ENCODE measurements around the gene LRRN3.
A peak's percentile ranks its signal among the peaks of the same experiment; 100 is the strongest.

Gene LRRN3

DNA sequence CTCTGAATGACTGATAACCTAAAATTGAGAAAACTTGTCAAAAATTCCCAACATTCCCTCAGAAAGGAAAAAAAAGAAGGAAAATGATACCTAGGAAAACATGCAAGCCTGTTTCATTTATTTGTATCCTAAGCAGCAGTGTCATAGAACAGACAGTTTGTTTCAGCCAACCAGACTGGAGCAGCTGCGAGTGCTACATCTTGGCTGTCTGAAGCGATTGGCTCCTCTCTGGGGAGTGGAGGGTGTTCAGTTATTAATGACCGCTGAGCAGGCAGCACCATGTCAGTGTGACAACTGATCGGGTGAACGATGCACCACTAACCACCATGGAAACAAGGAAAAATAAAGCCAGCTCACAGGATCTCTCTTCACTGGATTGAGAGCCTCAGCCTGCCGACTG is at the start of gene LRRN3:
TSS of gene LRRN3 (plus strand) at position 282 of the 400 bp plus-strand sequence. CDS start 31,646 bp downstream, outside the sequence.
- no peaks in the 10 kb centered on the region for H3K27me3 Mint-ChIP-seq (ENCODE audit: low read depth)
- TF ChIP-seq, protein P1, sequence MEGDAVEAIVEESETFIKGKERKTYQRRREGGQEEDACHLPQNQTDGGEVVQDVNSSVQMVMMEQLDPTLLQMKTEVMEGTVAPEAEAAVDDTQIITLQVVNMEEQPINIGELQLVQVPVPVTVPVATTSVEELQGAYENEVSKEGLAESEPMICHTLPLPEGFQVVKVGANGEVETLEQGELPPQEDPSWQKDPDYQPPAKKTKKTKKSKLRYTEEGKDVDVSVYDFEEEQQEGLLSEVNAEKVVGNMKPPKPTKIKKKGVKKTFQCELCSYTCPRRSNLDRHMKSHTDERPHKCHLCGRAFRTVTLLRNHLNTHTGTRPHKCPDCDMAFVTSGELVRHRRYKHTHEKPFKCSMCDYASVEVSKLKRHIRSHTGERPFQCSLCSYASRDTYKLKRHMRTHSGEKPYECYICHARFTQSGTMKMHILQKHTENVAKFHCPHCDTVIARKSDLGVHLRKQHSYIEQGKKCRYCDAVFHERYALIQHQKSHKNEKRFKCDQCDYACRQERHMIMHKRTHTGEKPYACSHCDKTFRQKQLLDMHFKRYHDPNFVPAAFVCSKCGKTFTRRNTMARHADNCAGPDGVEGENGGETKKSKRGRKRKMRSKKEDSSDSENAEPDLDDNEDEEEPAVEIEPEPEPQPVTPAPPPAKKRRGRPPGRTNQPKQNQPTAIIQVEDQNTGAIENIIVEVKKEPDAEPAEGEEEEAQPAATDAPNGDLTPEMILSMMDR (IDR thresholded peaks at IDR 0.05; ENCODE audit: unreplicated experiment in 3 of 3), result no peak
- no peaks in the 10 kb centered on the region for H3K9me3 Mint-ChIP-seq
- H3K27ac Mint-ChIP-seq, result peak within 1 kb of the TSS; percentile 53 to 97 (median 88)
- no peaks in the 10 kb centered on the region for H3K36me3 Mint-ChIP-seq (ENCODE audit: low read depth)
- peaks cover 44% of the 10 kb centered on the region for H3K4me1 Mint-ChIP-seq
- peak within 1 kb of the TSS; percentile 89 to 96 (median 96) for H3K4me3 Mint-ChIP-seq

DNA sequence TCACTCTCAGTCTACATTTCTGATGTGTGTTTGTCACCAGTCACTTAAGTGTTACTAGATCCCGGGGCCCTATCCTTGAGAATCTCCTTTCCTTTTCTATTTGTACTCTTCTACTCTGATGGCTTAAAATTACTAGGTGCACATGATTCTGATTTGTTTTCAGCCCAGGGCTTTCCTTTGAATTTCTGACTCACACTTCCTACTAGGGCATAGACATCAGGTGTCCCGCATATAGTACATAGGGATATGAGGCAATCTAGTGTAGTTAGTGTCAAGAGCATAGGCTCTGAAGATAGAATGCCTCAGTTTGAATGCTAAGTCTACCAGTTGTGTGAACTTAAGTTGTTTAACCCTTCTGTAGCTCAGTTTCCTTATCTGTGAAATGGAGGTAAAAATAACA is 49.4 kb upstream of the LRRN3 start:
- H3K27me3 Mint-ChIP-seq (ENCODE audit: low read depth), result no peaks in the 10 kb centered on the region
- no peak overlapping the region for H3K27ac Mint-ChIP-seq
- H3K9me3 Mint-ChIP-seq, result no peaks in the 10 kb centered on the region
- no peaks in the 10 kb centered on the region for H3K36me3 Mint-ChIP-seq (ENCODE audit: low read depth)
- no peak overlapping the region for H3K4me3 Mint-ChIP-seq
- peaks cover 18% of the 10 kb centered on the region for H3K4me1 Mint-ChIP-seq
- TF ChIP-seq, protein P1 (IDR thresholded peaks at IDR 0.05; ENCODE audit: unreplicated experiment in 3 of 3), result no peak

DNA sequence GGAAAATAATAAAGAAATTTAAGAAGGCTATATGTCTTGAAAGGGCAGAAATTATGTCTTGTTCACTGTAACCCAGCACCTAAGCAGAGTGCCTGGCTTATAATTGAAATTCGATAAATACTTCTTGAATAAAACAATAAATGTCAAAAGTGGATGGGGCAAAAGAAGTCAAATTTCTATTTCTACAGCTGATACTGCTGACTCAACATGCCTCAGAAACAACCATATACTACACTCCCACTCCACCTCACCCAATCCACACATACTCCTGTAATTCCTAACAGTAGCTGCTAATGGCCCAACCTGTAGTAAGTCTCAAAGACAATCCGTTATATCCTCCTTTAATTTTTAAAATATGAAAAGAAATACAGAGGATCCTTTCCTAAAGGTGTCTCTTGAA is 48.1 kb upstream of the LRRN3 start:
- no peaks in the 10 kb centered on the region for H3K36me3 Mint-ChIP-seq (ENCODE audit: low read depth)
- H3K4me1 Mint-ChIP-seq, result peaks cover 8% of the 10 kb centered on the region

DNA sequence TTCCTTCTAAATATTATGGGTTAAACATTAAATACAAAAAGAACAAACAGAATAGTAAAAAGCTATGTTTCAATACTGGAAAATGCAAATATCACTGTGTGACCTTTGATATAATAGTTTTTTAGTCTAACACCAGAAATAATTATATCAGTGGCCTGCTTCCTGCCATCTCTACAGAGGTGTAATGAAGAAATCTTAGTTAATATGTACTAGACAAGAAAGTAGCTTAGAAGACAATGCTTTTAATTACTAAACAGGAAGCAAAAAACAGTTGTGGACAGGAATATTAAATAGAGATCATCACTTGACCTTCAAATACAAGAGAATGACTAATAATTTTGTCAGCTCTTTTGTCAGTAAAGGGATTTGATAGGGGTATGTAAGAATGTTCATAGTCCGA is 47.4 kb upstream of the LRRN3 start:
- TF ChIP-seq, protein P1 (IDR thresholded peaks at IDR 0.05; ENCODE audit: unreplicated experiment in 3 of 3), result no peak
- peak overlapping the region in 2 of 3 experiments; percentile 37 to 50 for H3K27ac Mint-ChIP-seq
- H3K9me3 Mint-ChIP-seq, result no peaks in the 10 kb centered on the region
- no peaks in the 10 kb centered on the region for H3K36me3 Mint-ChIP-seq (ENCODE audit: low read depth)
- no peaks in the 10 kb centered on the region for H3K27me3 Mint-ChIP-seq (ENCODE audit: low read depth)
- no peak overlapping the region for H3K4me3 Mint-ChIP-seq
- H3K4me1 Mint-ChIP-seq, result peaks cover 7% of the 10 kb centered on the region

More for the DNA sequence above, 48.1 kb upstream of the LRRN3 start:
- Mint-ChIP-seq H3K27me3 (ENCODE audit: low read depth) (no peaks in the 10 kb centered on the region), H3K27ac (peak overlapping the region in 1 of 3 experiments; percentile 37), H3K9me3 (no peaks in the 10 kb centered on the region), H3K4me3 (no peak overlapping the region)
- TF ChIP-seq, protein P1 (IDR thresholded peaks at IDR 0.05; ENCODE audit: unreplicated experiment in 3 of 3), result no peak

DNA sequence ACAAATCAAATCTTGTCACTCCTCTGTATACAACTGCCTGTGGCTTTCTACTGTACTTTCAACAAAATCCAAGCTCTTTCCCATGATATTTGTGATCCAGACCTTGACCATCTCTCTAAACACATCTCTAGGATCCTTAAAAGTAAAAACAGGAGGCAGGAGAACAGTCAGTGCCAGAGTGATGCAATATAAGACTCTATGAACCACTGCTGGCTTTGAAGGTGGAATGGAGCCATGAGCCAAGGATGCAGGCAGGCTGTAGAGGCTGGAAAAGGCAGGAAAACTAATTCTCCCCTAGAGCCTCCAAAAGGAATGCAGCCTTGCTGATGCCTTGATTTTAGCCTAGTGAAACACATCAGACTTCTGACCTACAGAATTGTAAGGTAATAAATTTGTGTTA is 45.5 kb upstream of the LRRN3 start:
- Mint-ChIP-seq H3K36me3 (ENCODE audit: low read depth) (no peaks in the 10 kb centered on the region), H3K4me1 (peaks cover 15% of the 10 kb centered on the region), H3K27ac (peak overlapping the region in 2 of 3 experiments; percentile 51 to 64), H3K27me3 (ENCODE audit: low read depth) (no peaks in the 10 kb centered on the region), H3K4me3 (no peak overlapping the region), H3K9me3 (no peaks in the 10 kb centered on the region)
- TF ChIP-seq, protein P1 (IDR thresholded peaks at IDR 0.05; ENCODE audit: unreplicated experiment in 3 of 3), result no peak

DNA sequence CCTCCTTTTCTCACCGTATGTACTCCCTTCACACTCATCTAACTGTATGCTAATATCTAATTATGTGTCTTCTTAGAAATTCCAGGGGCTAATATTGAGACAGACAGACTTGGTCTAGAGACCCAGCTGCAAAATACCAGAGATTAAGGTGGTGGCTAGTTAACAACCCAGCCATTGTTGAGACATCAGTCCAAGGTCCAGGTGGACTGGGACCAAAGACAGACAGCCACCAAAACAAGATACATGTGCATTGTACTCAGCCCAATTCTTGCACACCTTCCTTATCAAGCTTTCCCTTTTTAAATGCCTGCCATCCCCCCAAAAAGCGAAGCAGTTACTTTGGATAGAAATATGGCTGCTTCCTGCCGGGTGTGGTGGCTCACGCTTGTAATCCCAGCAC is 43.3 kb upstream of the LRRN3 start:
- Mint-ChIP-seq H3K27me3 (ENCODE audit: low read depth) (no peaks in the 10 kb centered on the region), H3K27ac (peak overlapping the region in 1 of 3 experiments; percentile 68), H3K4me1 (peaks cover 17% of the 10 kb centered on the region), H3K9me3 (no peaks in the 10 kb centered on the region), H3K36me3 (ENCODE audit: low read depth) (no peaks in the 10 kb centered on the region), H3K4me3 (no peak overlapping the region)
- TF ChIP-seq, protein P1 (IDR thresholded peaks at IDR 0.05; ENCODE audit: unreplicated experiment in 3 of 3), result no peak
